Activated T-helper 17 cell treated with anti-CD3 and anti-CD28 coated beads, Interleukin-2, amount 50 U/mL, for 72 hours (primary cell): ENCODE results near the gene COL1A1. TPM values are rescaled to one million over a fixed set of nuclear protein-coding genes. Genes with fewer than 3 reads are reported as not detected.

Experiments
- ATAC-seq: fragments of 150-1000 bp; cut with Tn5 transposase; replicated peaks from 2 replicates; pipeline ENCODE4 v1.10.0; 2021; ENCODE audit warnings: mild to moderate bottlenecking, moderate library complexity
- H3K27ac Mint-ChIP-seq: one replicate; pipeline ENCODE4 v1.8.0; 2022; ENCODE audit warnings: mixed read lengths
- H3K27me3 Mint-ChIP-seq: one replicate; pipeline ENCODE4 v1.8.0; 2022; ENCODE audit warnings: mixed read lengths
- H3K36me3 Mint-ChIP-seq: one replicate; pipeline ENCODE4 v1.8.0; 2022; ENCODE audit warnings: low read depth, mild to moderate bottlenecking, mixed read lengths
- H3K4me1 Mint-ChIP-seq: one replicate; pipeline ENCODE4 v1.8.0; 2022; ENCODE audit warnings: mixed read lengths
- H3K4me3 Mint-ChIP-seq: one replicate; pipeline ENCODE4 v1.8.0; 2022; ENCODE audit warnings: mild to moderate bottlenecking, mixed read lengths
- H3K9me3 Mint-ChIP-seq: one replicate; pipeline ENCODE4 v1.8.0; 2022; ENCODE audit warnings: mixed read lengths
- total RNA-seq, 2 donors: library from RNA; stranded (reverse); gene quantifications; one replicate each; pipeline ENCODE4 v1.2.3, GENCODE V29; 2022

COL1A1 gene
- total RNA-seq, 2 donors from 2014 or later, result 0.37 to 1.9 TPM

GRCh38 chr17:50199211-50199802 lies 2.1 kb downstream of the COL1A1 start:
- Mint-ChIP-seq H3K27ac (no peak overlapping the region), H3K9me3 (no peaks in the 10 kb centered on the region), H3K4me3 (peak overlapping the region; percentile 77), H3K4me1 (peaks cover 7% of the 10 kb centered on the region), H3K27me3 (peaks cover 29% of the 10 kb centered on the region), H3K36me3 (no peaks in the 10 kb centered on the region)
- ATAC-seq, result no peak

- H3K27me3 Mint-ChIP-seq, result peaks cover 25% of the 10 kb centered on the region
- H3K9me3 Mint-ChIP-seq, result no peaks in the 10 kb centered on the region
- H3K36me3 Mint-ChIP-seq, result no peaks in the 10 kb centered on the region
- H3K4me3 Mint-ChIP-seq, result peak overlapping the region; percentile 29
- peaks cover 7% of the 10 kb centered on the region for H3K4me1 Mint-ChIP-seq
- no peak overlapping the region for H3K27ac Mint-ChIP-seq
- no peak for ATAC-seq
These were observed 3.3 kb downstream of the COL1A1 start for GRCh38 chr17:50198026-50198669.

- H3K9me3 Mint-ChIP-seq, result no peaks in the 10 kb centered on the region
- peaks cover 12% of the 10 kb centered on the region for H3K27me3 Mint-ChIP-seq
- ATAC-seq, result no peak
- no peak overlapping the region for H3K4me3 Mint-ChIP-seq
- peaks cover 7% of the 10 kb centered on the region for H3K4me1 Mint-ChIP-seq
- no peaks in the 10 kb centered on the region for H3K36me3 Mint-ChIP-seq
- H3K27ac Mint-ChIP-seq, result no peak overlapping the region
These were observed 4.6 kb downstream of the COL1A1 start for GRCh38 chr17:50196826-50197225.

GRCh38 chr17:50196036-50196435 lies 5.4 kb downstream of the COL1A1 start:
- ATAC-seq, result no peak
- Mint-ChIP-seq H3K4me3 (no peak overlapping the region), H3K27ac (no peak overlapping the region), H3K4me1 (peaks cover 4% of the 10 kb centered on the region), H3K9me3 (no peaks in the 10 kb centered on the region), H3K36me3 (no peaks in the 10 kb centered on the region), H3K27me3 (peaks cover 9% of the 10 kb centered on the region)

GRCh38 chr17:50194934-50195865 lies 6.2 kb downstream of the COL1A1 start:
- no peak overlapping the region for H3K27ac Mint-ChIP-seq
- no peak overlapping the region for H3K4me3 Mint-ChIP-seq
- no peaks in the 10 kb centered on the region for H3K36me3 Mint-ChIP-seq
- no peaks in the 10 kb centered on the region for H3K9me3 Mint-ChIP-seq
- H3K4me1 Mint-ChIP-seq, result no peaks in the 10 kb centered on the region
- peaks cover 5% of the 10 kb centered on the region for H3K27me3 Mint-ChIP-seq
- no peak for ATAC-seq

GRCh38 chr17:50194140-50194933 lies 7.1 kb downstream of the COL1A1 start:
- Mint-ChIP-seq H3K36me3 (no peaks in the 10 kb centered on the region), H3K4me1 (no peaks in the 10 kb centered on the region), H3K4me3 (no peak overlapping the region), H3K9me3 (no peaks in the 10 kb centered on the region), H3K27me3 (peaks cover 5% of the 10 kb centered on the region), H3K27ac (no peak overlapping the region)
- ATAC-seq, result no peak

- Mint-ChIP-seq H3K27ac (no peak overlapping the region), H3K36me3 (no peaks in the 10 kb centered on the region), H3K9me3 (no peaks in the 10 kb centered on the region), H3K4me1 (no peaks in the 10 kb centered on the region), H3K4me3 (no peak overlapping the region), H3K27me3 (no peaks in the 10 kb centered on the region)
- no peak for ATAC-seq
These were observed 8.7 kb downstream of the COL1A1 start for GRCh38 chr17:50192618-50193291.

- no peak overlapping the region for H3K4me3 Mint-ChIP-seq
- no peak overlapping the region for H3K27ac Mint-ChIP-seq
- H3K36me3 Mint-ChIP-seq, result no peaks in the 10 kb centered on the region
- H3K27me3 Mint-ChIP-seq, result no peaks in the 10 kb centered on the region
- H3K4me1 Mint-ChIP-seq, result no peaks in the 10 kb centered on the region
- no peak for ATAC-seq
- no peaks in the 10 kb centered on the region for H3K9me3 Mint-ChIP-seq
These were observed 9.2 kb downstream of the COL1A1 start for GRCh38 chr17:50192144-50192617.

- H3K27me3 Mint-ChIP-seq, result no peaks in the 10 kb centered on the region
- no peaks in the 10 kb centered on the region for H3K36me3 Mint-ChIP-seq
- H3K4me1 Mint-ChIP-seq, result no peaks in the 10 kb centered on the region
- H3K27ac Mint-ChIP-seq, result no peak overlapping the region
- no peaks in the 10 kb centered on the region for H3K9me3 Mint-ChIP-seq
- H3K4me3 Mint-ChIP-seq, result no peak overlapping the region
- ATAC-seq, result no peak
These were observed 9.9 kb downstream of the COL1A1 start for GRCh38 chr17:50191359-50192143.

- no peaks in the 10 kb centered on the region for H3K9me3 Mint-ChIP-seq
- ATAC-seq, result no peak
- no peaks in the 10 kb centered on the region for H3K27me3 Mint-ChIP-seq
- H3K4me3 Mint-ChIP-seq, result no peak overlapping the region
- no peaks in the 10 kb centered on the region for H3K36me3 Mint-ChIP-seq
- H3K27ac Mint-ChIP-seq, result no peak overlapping the region
- H3K4me1 Mint-ChIP-seq, result no peaks in the 10 kb centered on the region
These were observed 10.7 kb downstream of the COL1A1 start for GRCh38 chr17:50190603-50191358.

GRCh38 chr17:50190293-50190602 lies 11.2 kb downstream of the COL1A1 start:
- Mint-ChIP-seq H3K27me3 (no peaks in the 10 kb centered on the region), H3K9me3 (no peaks in the 10 kb centered on the region), H3K4me3 (no peak overlapping the region), H3K27ac (no peak overlapping the region), H3K36me3 (no peaks in the 10 kb centered on the region), H3K4me1 (no peaks in the 10 kb centered on the region)
- ATAC-seq, result no peak

- H3K36me3 Mint-ChIP-seq, result no peaks in the 10 kb centered on the region
- H3K27me3 Mint-ChIP-seq, result no peaks in the 10 kb centered on the region
- H3K27ac Mint-ChIP-seq, result no peak overlapping the region
- no peak overlapping the region for H3K4me3 Mint-ChIP-seq
- no peaks in the 10 kb centered on the region for H3K9me3 Mint-ChIP-seq
- H3K4me1 Mint-ChIP-seq, result no peaks in the 10 kb centered on the region
- ATAC-seq, result no peak
These were observed 11.7 kb downstream of the COL1A1 start for GRCh38 chr17:50189550-50190292.
